H9 (cell line): ENCODE data around the gene TEX51. TPM values are rescaled to one million over a fixed set of nuclear protein-coding genes. Genes with fewer than 3 reads are reported as not detected.

Source experiments
- DNase-seq: peaks from one replicate; pipeline ENCODE4 v3.0.0-alpha.2; 2017
- H2AFZ ChIP-seq: one replicate; pipeline ENCODE4 v1.6.1; 2013; ENCODE audit warnings: mild to moderate bottlenecking, low read length, control low read depth, moderate library complexity
- H2AK5ac ChIP-seq: 2 replicates; pipeline ENCODE4 v1.6.1; 2013; ENCODE audit warnings: low read length, control low read depth, mixed read lengths; ENCODE audit not compliant: insufficient read length
- H2BK120ac ChIP-seq: one replicate; pipeline ENCODE4 v1.6.1; 2013; ENCODE audit warnings: low read depth, mild to moderate bottlenecking, low read length, control low read depth, inconsistent platforms; ENCODE audit not compliant: poor library complexity, severe bottlenecking
- H2BK12ac ChIP-seq: 2 replicates; pipeline ENCODE4 v1.6.1; 2013; ENCODE audit warnings: low read length, control low read depth, mixed read lengths, low read depth; ENCODE audit not compliant: insufficient read length
- H2BK15ac ChIP-seq: 2 replicates; pipeline ENCODE4 v1.6.1; 2013; ENCODE audit warnings: low read depth, low read length, control low read depth
- H2BK20ac ChIP-seq: one replicate; pipeline ENCODE4 v1.6.1; 2013; ENCODE audit warnings: low read depth, mild to moderate bottlenecking, low read length, control low read depth, inconsistent platforms; ENCODE audit not compliant: poor library complexity, severe bottlenecking
- H2BK5ac ChIP-seq: 2 replicates; pipeline ENCODE4 v1.6.1; 2013; ENCODE audit warnings: low read length, control low read depth, mixed read lengths; ENCODE audit not compliant: insufficient read length
- H3K14ac ChIP-seq: 2 replicates; pipeline ENCODE4 v1.6.1; 2013; ENCODE audit warnings: low read length, control low read depth; ENCODE audit not compliant: insufficient read depth
- H3K18ac ChIP-seq: 2 replicates; pipeline ENCODE4 v1.6.1; 2013; ENCODE audit warnings: low read depth, mild to moderate bottlenecking, mixed read lengths, low read length, control low read depth; ENCODE audit not compliant: insufficient read length
- H3K23ac ChIP-seq: 2 replicates; pipeline ENCODE4 v1.6.1; 2013; ENCODE audit warnings: low read length, control low read depth, mixed read lengths, low read depth; ENCODE audit not compliant: insufficient read length
- H3K23me2 ChIP-seq: 2 replicates; pipeline ENCODE4 v1.6.1; 2013; ENCODE audit warnings: low read depth, mild to moderate bottlenecking, mixed read lengths, low read length, control low read depth; ENCODE audit not compliant: insufficient read length, poor library complexity, severe bottlenecking
- H3K27ac ChIP-seq: 2 replicates; pipeline ENCODE4 v1.5.1; 2013; ENCODE audit warnings: low read length, control low read depth, mixed read lengths, low read depth; ENCODE audit not compliant: insufficient read length
- H3K27me3 ChIP-seq: 2 replicates; pipeline ENCODE4 v1.6.1; 2013; ENCODE audit warnings: low read length, control low read depth, inconsistent platforms; ENCODE audit not compliant: insufficient read depth
- H3K4ac ChIP-seq: 2 replicates; pipeline ENCODE4 v1.6.1; 2013; ENCODE audit warnings: low read depth, mild to moderate bottlenecking, control low read depth, inconsistent platforms, low read length, moderate library complexity
- H3K4me1 ChIP-seq: 2 replicates; pipeline ENCODE4 v1.6.1; 2013; ENCODE audit warnings: low read length, control low read depth, inconsistent platforms; ENCODE audit not compliant: insufficient read depth
- H3K4me2 ChIP-seq: 2 replicates; pipeline ENCODE4 v1.6.1; 2013; ENCODE audit warnings: low read length, control low read depth, mixed read lengths; ENCODE audit not compliant: insufficient read length, insufficient read depth
- H3K56ac ChIP-seq: 2 replicates; pipeline ENCODE4 v1.6.1; 2013; ENCODE audit warnings: low read depth, mild to moderate bottlenecking, mixed read lengths, low read length, control low read depth; ENCODE audit not compliant: insufficient read length
- H3K79me1 ChIP-seq: 2 replicates; pipeline ENCODE4 v1.6.1; 2013; ENCODE audit warnings: low read depth, mild to moderate bottlenecking, moderate library complexity, low read length, control low read depth, inconsistent platforms; ENCODE audit not compliant: insufficient read depth, poor library complexity, severe bottlenecking
- H3K79me2 ChIP-seq: 2 replicates; pipeline ENCODE4 v1.6.1; 2013; ENCODE audit warnings: low read length, control low read depth, inconsistent platforms; ENCODE audit not compliant: insufficient read depth
- H3K9ac ChIP-seq: 2 replicates; pipeline ENCODE4 v1.6.1; 2013; ENCODE audit warnings: low read length, control low read depth, mixed read lengths; ENCODE audit not compliant: insufficient read length; ENCODE audit errors: extremely low read depth
- H3K9me3 ChIP-seq: one replicate; pipeline ENCODE4 v1.6.1; 2013; ENCODE audit warnings: low read depth, low read length, inconsistent platforms; ENCODE audit not compliant: control insufficient read depth
- H3T11ph ChIP-seq: one replicate; pipeline ENCODE4 v1.6.1; 2013; ENCODE audit warnings: mild to moderate bottlenecking, low read length, control low read depth, inconsistent platforms
- H4K20me1 ChIP-seq: one replicate; pipeline ENCODE4 v1.6.1; 2013; ENCODE audit not compliant: control insufficient read depth, insufficient read length, insufficient read depth
- H4K5ac ChIP-seq: 2 replicates; pipeline ENCODE4 v1.6.1; 2013; ENCODE audit warnings: low read depth, mild to moderate bottlenecking, mixed read lengths, low read length, control low read depth; ENCODE audit not compliant: insufficient read length
- H4K8ac ChIP-seq: replicated peaks from 2 replicates; pipeline ENCODE4 v1.6.1; 2013; ENCODE audit warnings: low read length, control low read depth, mixed read lengths, low read depth; ENCODE audit not compliant: insufficient read length
- H4K91ac ChIP-seq: 2 replicates; pipeline ENCODE4 v1.6.1; 2013; ENCODE audit warnings: low read depth, mild to moderate bottlenecking, moderate library complexity, mixed read lengths, low read length, control low read depth; ENCODE audit not compliant: insufficient read length
- H3K27ac Mint-ChIP-seq, 3 experiments: 2 replicates in 2 of 3; 3 replicates in 1 of 3; pipeline ENCODE4 v1.8.0; 2020 to 2021; ENCODE audit warnings: mixed read lengths in 3 of 3, mild to moderate bottlenecking in 1 of 3, moderate library complexity in 1 of 3
- H3K27me3 Mint-ChIP-seq: 2 replicates; pipeline ENCODE4 v1.8.0; 2021; ENCODE audit warnings: low read depth, mild to moderate bottlenecking, moderate library complexity, mixed read lengths
- H3K36me3 Mint-ChIP-seq, 3 experiments: 2 replicates in 2 of 3; 3 replicates in 1 of 3; pipeline ENCODE4 v1.8.0; 2020 to 2021; ENCODE audit warnings: low read depth in 3 of 3, mixed read lengths in 3 of 3; ENCODE audit not compliant: insufficient read depth in 1 of 3
- H3K4me1 Mint-ChIP-seq, 2 experiments: 2 replicates each; pipeline ENCODE4 v1.8.0; 2020; ENCODE audit warnings: mixed read lengths in 2 of 2
- H3K4me3 Mint-ChIP-seq, 2 experiments: 2 replicates in 1 of 2; 3 replicates in 1 of 2; pipeline ENCODE4 v1.8.0; 2020 to 2021; ENCODE audit warnings: mild to moderate bottlenecking in 2 of 2, mixed read lengths in 2 of 2, moderate library complexity in 1 of 2
- H3K9me3 Mint-ChIP-seq, 2 experiments: 2 replicates in 1 of 2; 3 replicates in 1 of 2; pipeline ENCODE4 v1.8.0; 2020; ENCODE audit warnings: mild to moderate bottlenecking in 2 of 2, mixed read lengths in 2 of 2, moderate library complexity in 1 of 2
- CTCF ChIP-seq: fragments of 200-600 bp; sonication (generic); conservative IDR thresholded peaks from 3 replicates; pipeline ENCODE4 v1.8.0; 2021; ENCODE audit warnings: antibody characterized with exemption, mild to moderate bottlenecking
- WGBS: extraction: QIAGEN DNeasy Blood & Tissue Kit; methylation state at CpG from one replicate; pipeline ENCODE4 v1.1.7; 2013; ENCODE audit warnings: missing lambda C conversion rate, low lambda C conversion rate, mixed read lengths; ENCODE audit not compliant: insufficient read length; ENCODE audit errors: extremely low coverage; 5-methylcytosine and 5-hydroxymethylcytosine counted together
- total RNA-seq: library from RNA; stranded (reverse); gene quantifications from 2 replicates; pipeline ENCODE4 v1.2.1, GENCODE V29; 2021

The TEX51 gene
- total RNA-seq, 1 experiment from 2014 or later, result not detected

- no peak overlapping the region for H3K4me3 Mint-ChIP-seq
- H3K56ac ChIP-seq, result no peak overlapping the region
- no peak overlapping the region for H3K23ac ChIP-seq
- no peak overlapping the region for H4K5ac ChIP-seq
- H3K79me1 ChIP-seq, result no peaks in the 10 kb centered on the region
- H4K91ac ChIP-seq, result no peak overlapping the region
- H4K20me1 ChIP-seq, result no peaks in the 10 kb centered on the region
- H3K9me3 Mint-ChIP-seq, result peaks cover 0 to 7% of the 10 kb centered on the region in 2 experiments; a peak in 2 of 5 replicates
- H3K27me3 ChIP-seq, result no peaks in the 10 kb centered on the region
- H3K27me3 Mint-ChIP-seq, result peaks cover 14% of the 10 kb centered on the region
- no peaks in the 10 kb centered on the region; a peak in 1 of 7 replicates for H3K36me3 Mint-ChIP-seq
- no peak overlapping the region for H2BK120ac ChIP-seq
- peak; percentile 10 for DNase-seq
- no peak overlapping the region for H3K4me2 ChIP-seq
- H3T11ph ChIP-seq, result no peak overlapping the region
- H2BK15ac ChIP-seq, result no peak overlapping the region
- H3K9ac ChIP-seq, result no peak overlapping the region
- H3K23me2 ChIP-seq, result no peaks in the 10 kb centered on the region
- no peak overlapping the region for H4K8ac ChIP-seq
- no peaks in the 10 kb centered on the region for H3K79me2 ChIP-seq
- no peak overlapping the region for H3K18ac ChIP-seq
- H2BK20ac ChIP-seq, result no peak overlapping the region
- no peaks in the 10 kb centered on the region for H3K9me3 ChIP-seq
- no peak overlapping the region for H2BK5ac ChIP-seq
- TF ChIP-seq CTCF, result no peak
- no peak overlapping the region for H3K27ac Mint-ChIP-seq
- H3K4ac ChIP-seq, result no peak overlapping the region
- no peak overlapping the region for H2AFZ ChIP-seq
- no CpG with 5 or more reads among the region's 1 CpG for WGBS
- no peak overlapping the region for H2AK5ac ChIP-seq
- peaks cover 16 to 20% of the 10 kb centered on the region in 2 experiments for H3K4me1 Mint-ChIP-seq
- no peak overlapping the region for H3K27ac ChIP-seq
- H3K4me1 ChIP-seq, result no peaks in the 10 kb centered on the region
- H2BK12ac ChIP-seq, result no peak overlapping the region
- H3K14ac ChIP-seq, result no peak overlapping the region
Measured at GRCh38 chr2:126894082-126894481, 4.6 kb upstream of the TEX51 start.
